ENCODE data around the gene BACE2.

GRCh38 chr21:41149199-41149598 is 18.8 kb upstream of the BACE2 start:
- no peak for TF ChIP-seq CTCF (conservative IDR thresholded peaks at IDR 0.05 in 1 of 2, IDR thresholded peaks at IDR 0.05 in 1 of 2; ENCODE audit: low read depth in 1 of 2, low read length in 2 of 2)
- TF ChIP-seq EZH2 (IDR thresholded peaks at IDR 0.05; ENCODE audit: low read length, missing control alignments) = no peak

Measured in fibroblast of lung (primary cell).